HG03175 (cell line): ENCODE data around the gene TSPAN11.
"Not testable (repeated sequence)": the region's sequence is repeated elsewhere in the genome, so short reads cannot be mapped to it uniquely, and the experiment has no call there.

Experiments
- ATAC-seq: cut with Tn5 transposase; IDR thresholded peaks from one replicate; pipeline ENCODE4 v1.9.1; 2021; ENCODE audit warnings: mild to moderate bottlenecking, moderate library complexity; ENCODE audit not compliant: unreplicated experiment

Gene TSPAN11, protein sequence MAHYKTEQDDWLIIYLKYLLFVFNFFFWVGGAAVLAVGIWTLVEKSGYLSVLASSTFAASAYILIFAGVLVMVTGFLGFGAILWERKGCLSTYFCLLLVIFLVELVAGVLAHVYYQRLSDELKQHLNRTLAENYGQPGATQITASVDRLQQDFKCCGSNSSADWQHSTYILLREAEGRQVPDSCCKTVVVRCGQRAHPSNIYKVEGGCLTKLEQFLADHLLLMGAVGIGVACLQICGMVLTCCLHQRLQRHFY

DNA sequence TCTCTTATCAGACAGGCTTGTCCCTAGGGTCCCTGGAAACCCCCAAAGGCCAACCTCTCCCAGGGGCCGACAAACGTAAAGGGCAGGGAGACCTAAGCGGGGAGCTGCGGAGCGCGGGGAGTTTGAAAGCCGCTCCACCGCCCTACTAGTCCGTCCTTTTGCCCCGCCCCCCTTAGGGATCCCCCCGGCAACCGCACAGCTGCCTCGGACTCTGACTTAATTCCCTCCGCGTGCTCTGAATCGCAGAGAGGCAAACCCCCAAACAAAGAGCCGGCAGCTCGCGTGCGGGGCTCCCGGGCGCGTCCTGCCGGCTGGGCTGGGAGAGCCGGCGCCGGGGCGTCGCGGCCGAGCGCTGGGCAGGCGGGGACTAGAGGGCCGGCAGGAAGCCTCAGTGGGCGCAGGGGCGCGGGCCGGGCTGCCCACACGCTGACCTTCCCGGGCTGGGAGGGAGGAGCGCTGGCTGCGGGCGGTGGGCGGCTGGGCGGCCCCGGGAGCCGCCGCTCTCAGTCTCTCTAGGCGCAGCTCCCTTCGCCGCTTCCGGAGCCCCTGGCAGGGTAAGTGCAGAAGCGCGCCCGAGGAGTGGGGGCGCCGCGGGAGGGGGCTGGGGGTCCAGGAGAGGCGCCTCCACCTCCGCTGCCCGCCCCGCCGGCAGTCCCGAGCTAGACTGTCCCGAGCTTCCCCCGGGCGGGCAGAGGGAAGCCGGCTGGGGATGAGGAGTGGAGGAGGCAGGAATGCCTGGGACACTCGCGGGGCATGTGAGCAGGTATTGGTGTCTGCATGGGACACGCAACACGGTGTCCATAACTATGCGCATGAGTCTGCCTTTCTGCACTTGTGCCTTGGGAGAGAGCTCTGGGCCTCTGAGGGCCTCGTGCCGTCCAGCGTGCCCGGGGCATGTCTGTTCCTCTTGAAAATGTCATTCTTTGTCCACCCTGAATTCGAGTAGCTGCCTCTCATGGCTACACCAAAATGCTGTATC is at the start of gene TSPAN11:
TSS of gene TSPAN11 (plus strand) at position 506 of the 979 bp plus-strand sequence. CDS start 27,244 bp downstream, outside the sequence.
- no peak for ATAC-seq

DNA sequence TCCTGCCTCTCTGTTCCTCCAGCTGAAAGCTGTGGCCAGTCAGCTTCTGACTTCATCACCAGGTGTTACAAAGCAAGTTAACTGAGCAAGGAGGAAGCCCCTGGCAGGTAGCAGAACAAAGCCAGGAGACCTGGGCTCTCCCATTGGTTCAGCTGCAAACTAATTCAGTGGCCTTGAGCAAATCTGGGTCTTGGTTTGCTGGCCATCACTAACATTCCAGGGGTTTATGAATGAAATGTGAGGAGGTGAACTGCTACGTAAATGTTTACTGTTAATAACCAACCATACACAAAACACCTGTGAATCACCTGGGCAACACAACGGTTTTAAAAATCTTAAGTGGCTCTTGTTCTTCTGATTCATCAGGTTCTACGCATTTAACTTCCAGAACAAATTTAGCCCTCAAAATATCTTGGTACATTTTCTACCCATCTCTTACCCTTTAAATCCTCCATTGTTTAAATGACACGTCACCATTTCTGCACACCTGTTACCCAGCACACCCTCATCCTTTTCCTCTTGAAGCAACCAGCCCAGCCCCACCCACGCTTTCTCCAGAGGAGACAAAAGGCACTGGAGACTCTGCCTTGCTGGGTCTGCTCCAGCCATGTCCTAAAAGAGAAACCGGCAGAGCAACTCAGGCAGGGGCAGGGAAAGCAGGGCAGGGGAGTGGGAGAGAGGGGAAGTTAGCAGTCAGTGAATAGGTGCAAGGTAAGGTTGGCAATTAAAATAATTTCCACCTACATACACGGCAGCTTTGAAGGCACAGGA is 49.3 kb upstream of the TSPAN11 start:
- no peak for ATAC-seq

DNA sequence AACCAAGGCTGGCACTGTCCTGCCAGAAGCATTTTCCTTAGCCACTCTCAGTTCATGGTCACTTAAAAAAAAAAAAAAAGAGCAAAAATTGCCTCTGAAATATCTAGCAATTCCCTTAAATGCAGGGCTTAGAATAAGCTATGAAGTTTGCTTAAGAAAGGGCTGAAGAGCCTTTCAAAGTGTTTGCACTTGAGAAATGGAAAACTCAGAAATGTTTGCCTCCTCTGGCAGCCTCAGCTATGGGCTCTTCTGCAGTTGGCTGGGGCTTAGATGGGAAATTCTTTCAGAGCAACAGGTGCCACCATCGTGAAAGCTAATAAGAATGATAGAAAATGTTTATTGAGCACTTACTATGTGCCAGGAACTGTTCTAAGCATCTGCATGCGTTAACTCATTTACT is 48.5 kb upstream of the TSPAN11 start:
- no peak for ATAC-seq

DNA sequence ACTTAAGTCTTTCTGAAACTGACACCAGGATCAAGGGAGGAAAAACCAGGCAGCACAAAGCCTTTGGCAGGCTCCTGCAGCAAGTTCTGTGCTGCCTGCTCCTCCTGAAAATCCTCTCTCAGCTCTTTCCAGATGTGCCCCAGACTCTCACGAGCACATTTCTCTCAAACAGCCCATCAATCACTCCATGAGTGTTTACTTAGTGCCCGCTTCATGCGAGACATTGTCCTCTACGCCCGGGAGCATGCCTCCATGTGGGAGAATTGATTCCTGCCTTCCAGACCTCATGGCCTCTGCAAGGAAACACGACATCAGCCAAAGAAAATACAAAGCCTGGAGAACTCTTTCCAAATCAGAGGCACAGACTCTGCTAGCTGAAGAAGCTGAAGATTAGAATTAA is 46.5 kb upstream of the TSPAN11 start:
- ATAC-seq: no peak

DNA sequence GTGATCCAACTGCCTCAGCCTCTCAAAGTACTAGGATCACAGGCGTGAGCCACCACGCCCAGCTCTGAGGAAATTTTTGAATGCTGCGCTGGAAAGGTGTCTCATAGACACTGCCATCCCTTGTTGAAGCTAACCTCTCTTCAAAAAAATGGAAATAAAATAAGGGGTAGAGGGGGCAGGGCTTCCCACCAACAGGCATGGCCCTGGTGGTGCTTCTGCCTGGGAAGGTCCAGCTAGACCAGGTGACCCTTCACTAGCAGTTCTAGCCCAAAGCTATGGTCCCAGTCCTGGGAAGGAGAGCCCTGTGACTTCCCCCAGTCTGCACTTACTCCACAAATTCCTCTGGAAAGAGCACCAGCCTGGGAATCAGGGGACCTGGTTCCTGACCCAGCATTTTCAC is 45.7 kb upstream of the TSPAN11 start:
- no peak for ATAC-seq

DNA sequence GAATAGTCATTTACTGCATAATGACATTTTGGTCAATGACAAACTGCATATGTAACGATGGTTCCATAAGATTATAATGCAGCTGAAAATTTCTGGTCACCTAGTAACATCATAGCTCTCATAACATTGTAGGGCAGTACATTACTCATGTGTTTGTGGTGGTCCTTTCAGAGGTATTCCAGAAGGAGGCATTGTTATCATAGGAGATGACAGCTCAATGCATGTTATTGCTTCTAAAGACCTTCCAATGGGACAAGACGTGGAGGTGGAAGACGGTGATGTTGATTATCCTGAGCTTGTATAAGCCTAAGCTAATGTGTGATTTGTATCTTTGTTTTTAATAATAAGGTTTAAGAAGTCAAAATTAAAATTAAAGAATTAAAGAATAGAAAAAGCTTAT is 43.8 kb upstream of the TSPAN11 start:
- ATAC-seq: no peak

DNA sequence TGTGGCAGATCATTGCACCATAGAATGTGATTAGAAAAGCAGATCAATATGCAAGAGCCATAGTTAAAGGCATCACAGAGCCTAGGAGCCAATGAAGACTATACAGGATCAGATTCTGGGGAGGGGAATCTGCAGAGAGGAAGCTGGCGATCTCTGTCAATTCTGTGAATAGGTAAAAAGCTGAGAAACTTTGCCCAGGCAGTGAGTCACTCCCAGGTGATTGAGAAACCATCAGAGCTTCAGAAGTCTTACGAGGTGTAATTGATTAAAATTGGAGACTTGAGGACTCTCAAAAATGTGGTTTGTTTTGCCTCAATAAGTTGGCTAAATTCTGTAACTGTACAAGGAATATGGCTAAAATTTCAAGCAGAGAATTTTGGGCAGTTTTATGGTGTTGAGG is 41.7 kb upstream of the TSPAN11 start:
- no peak for ATAC-seq

DNA sequence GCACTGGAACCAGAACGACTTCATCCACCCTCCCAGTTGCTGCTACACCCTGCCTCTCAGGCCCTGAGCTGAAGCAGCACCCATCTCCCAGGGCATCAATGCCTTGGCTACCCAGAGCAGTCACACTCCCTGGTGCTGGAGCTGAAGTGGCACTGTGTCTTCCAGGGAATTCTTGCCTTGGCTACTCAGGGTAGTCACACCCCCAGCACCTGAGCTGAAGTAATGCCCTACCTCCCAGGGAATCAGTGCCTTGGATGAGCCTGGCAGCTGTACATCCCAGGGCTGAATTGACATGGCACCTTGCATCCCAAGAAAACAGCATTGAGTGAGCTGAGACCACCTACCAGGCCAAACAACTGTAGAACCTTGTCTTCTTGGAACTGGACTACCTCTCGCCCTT is 41.2 kb upstream of the TSPAN11 start:
- ATAC-seq: no peak

DNA sequence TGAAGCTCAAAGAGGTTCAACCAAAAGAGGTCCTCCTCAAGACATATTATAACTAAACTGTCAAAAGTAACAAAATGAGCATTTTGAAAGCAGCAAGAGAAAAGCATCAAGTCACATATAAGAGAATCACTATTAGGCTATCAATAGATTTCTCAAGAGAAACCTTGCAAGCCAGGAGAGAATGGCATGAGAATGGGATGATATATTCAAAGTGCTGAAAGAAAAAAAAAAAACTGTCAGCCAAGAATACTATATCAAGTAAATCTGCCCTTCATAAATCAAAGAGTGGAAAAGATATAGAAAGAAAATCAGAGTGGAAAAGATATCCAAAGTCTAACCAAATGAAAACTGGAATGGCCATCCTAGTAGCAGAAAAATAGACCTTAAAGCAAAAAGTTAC is 39.3 kb upstream of the TSPAN11 start:
- no peak for ATAC-seq

DNA sequence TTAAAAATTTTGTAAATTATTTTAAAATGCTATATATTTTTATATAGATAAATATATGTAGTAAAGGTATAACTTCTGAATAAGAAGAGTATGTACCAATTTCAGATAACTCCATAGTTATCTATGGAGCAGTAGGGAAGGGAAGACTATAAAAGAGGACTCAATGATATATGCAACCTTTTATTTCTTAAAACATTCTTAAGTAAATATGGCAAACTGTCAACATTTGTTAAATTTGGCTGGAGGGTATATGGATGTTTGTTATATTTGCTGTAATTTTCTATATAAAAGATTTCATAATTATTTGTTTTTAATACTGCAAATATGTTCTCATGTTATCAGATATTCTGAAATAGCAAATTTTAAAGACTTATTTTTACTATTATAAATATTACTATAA is 38.3 kb upstream of the TSPAN11 start:
- no peak for ATAC-seq

DNA sequence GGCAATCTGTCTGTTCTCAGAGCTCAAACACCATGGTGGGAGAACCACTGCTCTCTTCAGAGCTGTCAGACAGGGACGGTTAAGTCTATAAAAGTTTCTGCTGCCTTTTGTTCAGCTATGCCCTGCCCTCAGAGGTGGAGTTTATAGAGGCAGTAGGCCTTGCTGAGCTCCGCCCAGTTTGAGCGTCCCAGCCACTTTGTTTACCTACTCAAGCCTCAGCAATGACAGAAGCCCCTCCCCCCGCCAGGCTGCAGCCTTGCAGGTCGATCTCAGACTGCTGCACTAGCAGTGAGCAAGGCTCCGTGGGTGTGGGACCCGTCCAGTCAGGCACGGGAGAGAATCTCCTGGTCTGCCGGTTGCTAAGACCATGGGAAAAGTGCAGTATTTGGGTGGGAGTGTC is 32.0 kb upstream of the TSPAN11 start:
- not testable (repeated sequence) for ATAC-seq

DNA sequence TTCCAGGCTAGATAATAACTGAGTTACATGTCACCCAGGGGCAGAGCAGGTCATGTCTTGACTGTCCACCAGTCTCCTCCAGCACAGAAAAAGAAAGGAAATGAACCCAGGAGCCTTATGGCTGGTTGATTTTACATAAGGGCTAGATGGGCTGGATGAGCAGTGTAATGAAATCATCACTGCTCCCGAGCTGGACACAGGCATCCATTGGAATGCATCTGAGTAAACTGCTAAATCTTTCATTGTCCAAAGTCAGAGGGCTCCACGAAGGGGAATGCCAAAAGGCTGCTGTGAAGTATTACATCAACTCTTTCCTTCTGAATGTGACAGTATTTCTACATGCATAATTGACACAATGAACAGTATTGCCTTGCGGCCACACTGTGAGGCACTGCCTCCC is 30.1 kb upstream of the TSPAN11 start:
- ATAC-seq: no peak

DNA sequence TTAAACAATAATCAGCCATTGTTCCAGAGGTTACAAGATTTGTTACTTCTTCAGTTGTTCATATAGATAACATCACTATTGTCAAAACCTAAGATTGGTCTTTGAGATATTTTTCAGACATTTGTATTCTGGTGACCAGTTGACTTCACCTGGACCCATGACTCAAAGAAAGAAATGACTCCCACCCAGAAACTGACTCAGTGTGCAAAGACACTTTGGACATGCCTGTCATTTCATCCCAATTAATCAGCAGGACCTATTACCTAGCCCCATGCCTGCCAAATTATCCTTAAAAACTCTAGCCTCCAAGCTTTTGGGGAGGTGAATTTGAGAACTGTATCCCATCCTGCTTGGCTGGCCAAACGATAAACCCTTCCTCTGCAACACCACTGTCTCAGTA is 27.7 kb upstream of the TSPAN11 start:
- ATAC-seq: no peak

DNA sequence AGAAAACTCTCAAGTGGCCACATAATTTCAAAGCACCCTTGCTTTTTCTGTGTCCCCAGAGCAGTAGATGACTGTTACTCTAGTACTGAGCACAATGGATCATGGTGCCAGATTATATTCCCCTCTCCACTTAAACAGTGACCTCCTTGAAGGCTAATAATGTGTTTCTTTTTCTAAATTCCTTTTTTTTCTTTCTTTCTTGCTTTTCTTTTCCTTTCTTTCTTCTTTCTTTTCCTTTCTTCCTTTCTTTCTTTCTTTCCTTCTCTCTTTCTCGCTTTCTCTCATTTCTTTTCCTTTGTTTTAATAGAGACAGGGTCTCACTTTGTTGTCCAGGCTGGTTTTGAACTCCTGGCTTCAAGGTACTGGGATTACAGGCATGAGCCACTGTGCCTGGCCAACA is 26.2 kb upstream of the TSPAN11 start:
- ATAC-seq: no peak

DNA sequence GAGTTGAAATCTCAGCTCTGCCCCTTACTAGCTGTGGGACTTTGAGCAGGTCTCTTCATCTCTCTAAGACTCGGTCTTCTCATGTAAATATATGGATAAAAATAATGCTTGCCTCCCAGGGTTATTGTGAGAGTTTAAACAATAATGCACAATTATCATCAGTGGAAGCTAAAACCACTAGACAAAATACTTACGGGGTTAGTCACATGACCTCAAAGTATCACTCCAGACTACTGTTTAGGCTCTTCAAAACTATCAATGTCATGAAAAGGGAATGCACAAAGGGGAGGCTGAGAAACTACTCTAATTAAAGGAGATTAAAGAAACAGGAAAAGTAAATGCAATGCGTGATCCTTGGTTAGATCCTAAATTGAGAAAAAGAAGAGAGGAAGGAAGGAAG is 24.5 kb upstream of the TSPAN11 start:
- no peak for ATAC-seq

DNA sequence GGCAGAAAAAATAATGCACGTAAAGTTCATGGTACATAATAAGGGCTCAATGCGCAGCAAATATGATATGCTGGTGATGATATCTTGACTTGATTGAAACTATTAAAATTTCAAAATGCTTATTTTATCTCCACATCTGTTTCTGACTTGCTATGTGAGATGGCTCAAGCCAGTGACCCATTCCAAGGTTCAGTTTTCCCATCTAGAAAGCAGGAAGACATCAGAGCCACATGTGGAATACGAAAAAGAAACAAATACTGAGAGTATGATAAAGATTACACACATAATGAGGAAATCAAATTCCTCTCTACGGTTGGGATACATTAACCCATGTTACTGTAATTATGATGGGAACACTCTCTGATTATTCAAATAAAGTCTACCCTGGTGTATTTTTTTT is 24.0 kb upstream of the TSPAN11 start:
- no peak for ATAC-seq

DNA sequence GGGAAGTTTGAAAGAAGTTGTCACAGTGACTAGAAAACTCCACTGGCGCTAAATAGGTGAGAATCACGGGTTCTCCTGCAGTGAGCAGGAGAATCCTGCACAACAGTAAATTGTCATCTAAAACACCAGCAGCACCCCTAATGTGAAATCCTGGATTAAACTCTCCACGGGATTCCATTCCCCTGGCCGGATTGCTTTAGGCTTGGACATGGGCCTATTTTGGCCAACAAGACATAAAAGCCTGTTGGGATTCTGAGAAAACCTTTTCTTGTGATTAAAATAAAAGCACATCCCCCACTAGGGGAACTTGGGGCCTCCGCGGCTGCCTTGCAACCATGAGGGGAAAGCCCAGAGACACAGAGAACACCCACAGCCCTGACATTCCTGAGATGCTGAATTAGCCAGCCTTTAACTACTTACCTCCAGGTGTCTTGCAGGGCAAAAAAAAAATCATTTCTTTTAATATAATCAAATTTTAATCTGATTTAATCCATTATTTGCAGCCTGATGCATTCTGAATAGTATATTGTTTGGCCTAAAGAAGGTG is 21.0 kb upstream of the TSPAN11 start:
- no peak for ATAC-seq

DNA sequence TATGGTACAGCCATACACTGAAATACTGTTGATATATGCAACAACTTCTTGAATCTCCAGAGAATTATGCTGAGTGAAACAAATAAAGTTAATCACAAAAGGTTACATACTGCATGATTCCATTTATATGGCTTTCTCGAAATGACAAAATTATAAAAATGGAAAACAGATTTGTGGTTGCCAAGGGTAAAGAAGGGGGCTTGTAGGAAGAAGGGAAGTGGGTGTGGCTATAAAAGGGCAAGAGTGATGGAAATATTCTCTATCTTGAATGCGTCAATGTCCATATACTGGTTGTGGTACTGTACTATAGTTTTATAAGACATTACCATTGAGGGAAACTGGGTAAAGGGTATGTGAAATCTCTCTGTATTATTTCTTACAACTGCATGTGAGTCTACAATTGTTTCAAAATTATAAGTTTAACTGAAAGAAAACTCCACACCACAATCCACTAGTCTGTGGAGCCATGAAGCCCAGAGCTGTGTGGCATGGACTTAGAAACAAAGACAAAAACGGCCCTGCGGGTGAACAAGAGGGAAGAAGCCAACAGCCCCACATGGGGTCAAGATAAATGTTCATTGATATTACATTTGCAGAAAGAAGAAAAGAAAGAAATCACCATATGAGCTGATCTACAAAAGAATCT is 18.3 kb upstream of the TSPAN11 start:
- no peak for ATAC-seq

DNA sequence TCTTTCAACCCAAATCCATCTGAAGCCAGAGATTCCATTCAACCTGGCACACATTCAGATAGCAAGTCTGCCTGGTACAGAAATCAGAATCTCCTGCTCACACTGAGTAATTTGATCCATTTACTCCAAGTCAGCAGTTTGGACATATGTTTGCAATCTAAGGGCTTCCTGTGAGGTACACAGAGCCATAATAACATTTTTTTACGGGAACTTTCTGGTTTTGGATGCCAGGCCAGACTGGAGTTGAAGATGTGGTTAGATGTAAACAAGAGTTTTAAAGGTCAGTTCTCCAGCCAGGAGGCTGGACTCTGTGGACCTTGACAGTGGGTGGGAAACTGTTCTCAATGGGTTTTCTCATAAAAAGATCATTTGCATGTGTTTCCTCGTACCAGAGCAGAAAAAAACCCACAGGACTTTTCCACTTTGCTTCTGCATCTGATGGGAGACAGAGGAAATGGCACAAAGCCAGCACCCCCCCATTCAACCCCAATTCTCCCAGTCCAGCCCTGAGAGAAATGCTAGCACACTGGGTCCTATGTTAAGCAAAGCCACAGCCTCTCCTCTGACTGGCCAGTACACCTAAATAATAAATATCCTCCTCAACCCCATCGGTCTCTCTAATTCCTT is 17.7 kb upstream of the TSPAN11 start:
- ATAC-seq: no peak

DNA sequence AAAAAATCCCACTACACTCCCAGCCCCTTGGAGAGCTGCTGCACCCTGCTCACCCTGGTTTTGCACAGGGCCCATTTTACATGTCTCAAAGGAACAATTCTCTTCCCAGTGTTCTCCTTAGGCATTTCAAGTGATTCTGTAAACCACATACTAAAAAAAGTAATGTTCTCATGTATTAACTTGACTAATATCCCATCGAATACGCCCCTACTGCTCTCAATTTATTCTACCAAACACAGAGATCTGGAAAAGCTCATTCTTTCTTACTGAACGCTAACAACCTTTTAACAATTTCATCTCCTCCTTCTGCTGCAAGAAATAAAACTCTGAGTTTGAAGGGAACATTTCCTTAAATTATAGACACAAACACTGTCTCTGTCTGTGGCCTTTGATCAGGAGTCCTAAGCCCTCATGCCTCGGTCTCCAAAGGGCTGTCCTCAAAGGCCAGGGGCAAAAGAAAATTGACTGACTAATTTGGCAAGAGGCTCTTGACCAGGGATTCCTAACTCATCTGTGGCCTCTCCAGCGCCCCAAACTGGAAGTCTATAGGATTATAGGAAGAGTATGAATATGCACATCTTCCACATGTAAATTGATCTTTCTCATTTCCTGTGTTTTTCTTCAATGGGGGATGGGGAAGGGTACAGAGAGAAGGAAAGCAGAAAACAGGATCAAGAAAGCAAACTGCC is 17.1 kb upstream of the TSPAN11 start:
- no peak for ATAC-seq
